ENCODE data around the gene DSCAM.

Gene DSCAM

GRCh38 chr21:40436261-40436660 lies 410.7 kb downstream of the DSCAM start:
- DNase-seq, result no peak

- no peak for DNase-seq
These were observed 413.4 kb downstream of the DSCAM start for GRCh38 chr21:40433538-40433937.

- DNase-seq, result no peak
These were observed 421.0 kb downstream of the DSCAM start for GRCh38 chr21:40425981-40426380.

GRCh38 chr21:40422896-40423635 lies 423.9 kb downstream of the DSCAM start:
- DNase-seq, result no peak

- no peak for DNase-seq
These were observed 425.8 kb downstream of the DSCAM start for GRCh38 chr21:40421121-40421520.

- DNase-seq, result no peak
These were observed 430.4 kb downstream of the DSCAM start for GRCh38 chr21:40416572-40416971.

GRCh38 chr21:40408561-40408960 lies 438.4 kb downstream of the DSCAM start:
- DNase-seq, result no peak

- DNase-seq, result no peak
These were observed 442.6 kb downstream of the DSCAM start for GRCh38 chr21:40404396-40404800.

GRCh38 chr21:40402884-40403582 lies 443.9 kb downstream of the DSCAM start:
- no peak for DNase-seq

GRCh38 chr21:40395732-40396131 lies 451.2 kb downstream of the DSCAM start:
- no peak for DNase-seq

- DNase-seq, result no peak
These were observed 453.9 kb downstream of the DSCAM start for GRCh38 chr21:40393066-40393465.

GRCh38 chr21:40388046-40388445 lies 458.9 kb downstream of the DSCAM start:
- DNase-seq, result no peak

GRCh38 chr21:40386981-40387747 lies 459.8 kb downstream of the DSCAM start:
- no peak for DNase-seq

GRCh38 chr21:40386294-40386911 lies 460.6 kb downstream of the DSCAM start:
- no peak for DNase-seq

GRCh38 chr21:40385883-40386282 lies 461.1 kb downstream of the DSCAM start:
- no peak for DNase-seq

- DNase-seq, result no peak
These were observed 463.0 kb downstream of the DSCAM start for GRCh38 chr21:40383951-40384350.

GRCh38 chr21:40381111-40381510 lies 465.8 kb downstream of the DSCAM start:
- DNase-seq, result no peak

GRCh38 chr21:40379881-40380810 lies 466.8 kb downstream of the DSCAM start:
- DNase-seq, result no peak

- no peak for DNase-seq
These were observed 469.8 kb downstream of the DSCAM start for GRCh38 chr21:40377135-40377534.

GRCh38 chr21:40373761-40374160 lies 473.2 kb downstream of the DSCAM start:
- no peak for DNase-seq

GRCh38 chr21:40372506-40372905 lies 474.5 kb downstream of the DSCAM start:
- no peak for DNase-seq

- DNase-seq, result no peak
These were observed 475.6 kb downstream of the DSCAM start for GRCh38 chr21:40371329-40371728.
